Uterus (tissue), 4 donors: Measurements from ENCODE around the gene ITGB4. TPM values are rescaled to one million over a fixed set of nuclear protein-coding genes. Genes with fewer than 3 reads are reported as not detected.

Source experiments
- DNase-seq, 2 donors: peaks; one replicate each; pipeline ENCODE4 v3.0.0-alpha.2; 2019 to 2020
- H3K27ac ChIP-seq, 2 donors: fragments of 200-600 bp; sonication (generic); 1 replicate in 1 of 2; 2 replicates in 1 of 2; pipeline ENCODE4 v1.5.1; 2016 to 2018
- H3K27me3 ChIP-seq, 2 donors: fragments of 200-600 bp; sonication (generic); one replicate each; pipeline ENCODE4 v1.5.1; 2018 to 2019; ENCODE audit warnings: control low read depth in 1 of 2
- H3K36me3 ChIP-seq, 2 donors: fragments of 200-600 bp; sonication (generic); one replicate each; pipeline ENCODE4 v1.5.1; 2019; ENCODE audit warnings: control low read depth in 1 of 2
- H3K4me1 ChIP-seq, 2 donors: fragments of 200-600 bp; sonication (generic); one replicate each; pipeline ENCODE4 v1.5.1; 2018 to 2019; ENCODE audit warnings: control low read depth in 1 of 2
- H3K4me3 ChIP-seq, 2 donors: fragments of 200-600 bp; sonication (generic); 1 replicate in 1 of 2; 2 replicates in 1 of 2; pipeline ENCODE4 v1.5.1; 2018 to 2019; ENCODE audit warnings: mild to moderate bottlenecking in 1 of 2
- H3K9me3 ChIP-seq, 2 donors: fragments of 200-600 bp; sonication (generic); one replicate each; pipeline ENCODE4 v1.5.1; 2019; ENCODE audit warnings: control low read depth in 1 of 2
- POLR2A ChIP-seq, 2 donors: fragments of 450-650 bp; IDR thresholded peaks; one replicate each; pipeline ENCODE4 v1.6.1; 2016; ENCODE audit warnings: antibody characterized with exemption in 2 of 2, mild to moderate bottlenecking in 1 of 2, moderate library complexity in 1 of 2
- intact Hi-C: fragments of 100-400 bp; cut with DNase I; formaldehyde crosslinking; loops from one replicate; pipeline ENCODE4 v1.15.1; 2023; ENCODE audit warnings: low total_unique reads
- total RNA-seq, 4 donors: library from RNA; depleted of rRNA in 3 of 4; stranded (reverse); fragments of >200 nt in 3 of 4; gene quantifications; one replicate each; pipeline versions ENCODE4 v1.1.0 to v1.2.4, GENCODE V29; 2014 to 2023
- TF ChIP-seq, protein P1 (sequence below), 4 experiments: fragments of 200-600 bp in 2 of 4; fragments of 450-650 bp in 2 of 4; sonication (generic) in 2 of 4; IDR thresholded peaks; one replicate each; pipeline ENCODE4 v1.5.1; 2016 to 2019; ENCODE audit warnings: antibody characterized with exemption in 4 of 4, mild to moderate bottlenecking in 2 of 4, moderate library complexity in 1 of 4
- donor health status: DM: yes; HTN: yes; CAD: no.

The ITGB4 gene
- total RNA-seq, 4 donors from 2014 or later = 38.0 to 100 (median 62.3) TPM

DNA sequence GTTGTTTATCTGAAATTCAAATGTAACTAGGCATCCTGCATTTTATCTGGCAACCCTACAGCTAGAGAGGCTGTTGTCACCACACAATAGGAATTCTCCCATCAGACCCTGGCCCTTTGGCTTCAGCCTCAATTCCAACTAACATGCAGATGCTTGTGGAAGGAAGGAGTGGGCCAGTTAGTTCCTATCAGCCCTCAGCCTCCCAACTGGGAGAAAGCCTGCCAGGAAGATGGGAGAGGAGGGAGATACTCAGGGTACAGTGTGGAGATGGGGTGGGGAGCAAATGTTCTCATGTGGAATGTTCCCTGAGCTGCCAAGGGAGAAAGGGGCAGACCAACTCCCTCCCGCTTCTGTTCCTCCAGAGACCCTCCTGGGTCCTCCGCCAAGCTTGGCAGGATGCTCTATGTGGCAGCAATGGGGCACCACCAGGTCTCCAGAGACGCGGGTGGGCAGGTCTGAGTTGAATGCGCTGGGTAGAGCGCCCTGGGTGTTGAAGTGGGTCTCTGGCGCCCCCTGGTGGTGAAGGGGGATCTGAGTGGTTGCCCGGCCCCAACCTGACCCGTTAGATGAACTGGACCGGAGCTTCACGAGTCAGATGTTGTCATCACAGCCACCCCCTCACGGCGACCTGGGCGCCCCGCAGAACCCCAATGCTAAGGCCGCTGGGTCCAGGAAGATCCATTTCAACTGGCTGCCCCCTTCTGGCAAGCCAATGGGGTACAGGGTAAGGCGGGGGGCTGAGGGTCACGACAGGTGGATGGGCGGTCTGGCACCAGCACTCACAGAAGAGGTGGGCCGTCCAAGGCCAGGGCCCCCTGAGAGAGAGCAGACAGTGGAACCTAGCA, 28.5 kb downstream of the ITGB4 start:
- intact Hi-C loops = no loop called here
- Histone ChIP-seq H3K9me3 (no peaks in the 10 kb centered on the region), H3K27ac (no peak overlapping the region), H3K4me1 (peaks cover 0 to 5% of the 10 kb centered on the region in 2 donors), H3K36me3 (no peaks in the 10 kb centered on the region), H3K4me3 (no peak overlapping the region), H3K27me3 (no peaks in the 10 kb centered on the region)
- TF ChIP-seq, protein P1, sequence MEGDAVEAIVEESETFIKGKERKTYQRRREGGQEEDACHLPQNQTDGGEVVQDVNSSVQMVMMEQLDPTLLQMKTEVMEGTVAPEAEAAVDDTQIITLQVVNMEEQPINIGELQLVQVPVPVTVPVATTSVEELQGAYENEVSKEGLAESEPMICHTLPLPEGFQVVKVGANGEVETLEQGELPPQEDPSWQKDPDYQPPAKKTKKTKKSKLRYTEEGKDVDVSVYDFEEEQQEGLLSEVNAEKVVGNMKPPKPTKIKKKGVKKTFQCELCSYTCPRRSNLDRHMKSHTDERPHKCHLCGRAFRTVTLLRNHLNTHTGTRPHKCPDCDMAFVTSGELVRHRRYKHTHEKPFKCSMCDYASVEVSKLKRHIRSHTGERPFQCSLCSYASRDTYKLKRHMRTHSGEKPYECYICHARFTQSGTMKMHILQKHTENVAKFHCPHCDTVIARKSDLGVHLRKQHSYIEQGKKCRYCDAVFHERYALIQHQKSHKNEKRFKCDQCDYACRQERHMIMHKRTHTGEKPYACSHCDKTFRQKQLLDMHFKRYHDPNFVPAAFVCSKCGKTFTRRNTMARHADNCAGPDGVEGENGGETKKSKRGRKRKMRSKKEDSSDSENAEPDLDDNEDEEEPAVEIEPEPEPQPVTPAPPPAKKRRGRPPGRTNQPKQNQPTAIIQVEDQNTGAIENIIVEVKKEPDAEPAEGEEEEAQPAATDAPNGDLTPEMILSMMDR (IDR thresholded peaks at IDR 0.05) = peak; percentile 85 to 97 (median 89)
- peak in 1 of 2 donors; percentile 11 for TF ChIP-seq POLR2A (IDR thresholded peaks at IDR 0.05)
- DNase-seq = peak; percentile 85 to 88

GRCh38 chr17:75750661-75751423, 29.6 kb downstream of the ITGB4 start:
- no peaks in the 10 kb centered on the region for H3K36me3 ChIP-seq
- H3K27ac ChIP-seq = no peak overlapping the region
- TF ChIP-seq, protein P1 (IDR thresholded peaks at IDR 0.05) = no peak
- TF ChIP-seq POLR2A (IDR thresholded peaks at IDR 0.05) = no peak
- H3K9me3 ChIP-seq = no peaks in the 10 kb centered on the region
- H3K4me1 ChIP-seq = peaks cover 0 to 5% of the 10 kb centered on the region in 2 donors
- intact Hi-C loops = no loop called here
- no peaks in the 10 kb centered on the region for H3K27me3 ChIP-seq
- H3K4me3 ChIP-seq = no peak overlapping the region
- DNase-seq = no peak

DNA sequence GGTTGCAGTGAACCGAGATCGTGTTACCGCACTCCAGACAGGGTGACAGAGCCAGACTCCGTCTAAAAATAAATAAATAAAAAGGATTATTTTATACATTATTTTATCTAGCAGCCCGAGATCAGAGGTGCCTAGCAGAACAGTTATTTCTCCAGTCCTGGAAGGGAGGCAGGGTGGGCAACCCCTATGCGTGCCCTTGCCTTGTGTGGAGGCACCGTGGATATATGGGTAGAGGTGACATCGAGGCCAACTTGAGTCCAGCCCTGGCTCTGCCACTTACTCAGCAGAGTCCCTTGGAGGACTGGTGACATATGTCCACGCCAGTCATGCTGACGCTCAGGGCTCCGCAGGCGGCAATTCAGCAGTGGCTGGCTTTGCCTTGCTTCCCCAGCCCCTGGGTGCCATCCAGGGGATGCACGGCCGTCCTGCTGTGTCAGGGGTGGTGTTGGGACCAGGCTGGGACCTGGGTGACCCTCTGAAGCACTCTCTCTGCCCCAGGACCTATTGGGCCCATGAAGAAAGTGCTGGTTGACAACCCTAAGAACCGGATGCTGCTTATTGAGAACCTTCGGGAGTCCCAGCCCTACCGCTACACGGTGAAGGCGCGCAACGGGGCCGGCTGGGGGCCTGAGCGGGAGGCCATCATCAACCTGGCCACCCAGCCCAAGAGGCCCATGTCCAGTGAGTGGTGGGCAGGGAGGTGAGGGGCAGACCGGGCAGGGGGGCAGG, 30.6 kb downstream of the ITGB4 start:
- Histone ChIP-seq H3K4me3 (no peak overlapping the region), H3K9me3 (no peaks in the 10 kb centered on the region), H3K36me3 (no peaks in the 10 kb centered on the region), H3K4me1 (peaks cover 0 to 5% of the 10 kb centered on the region in 2 donors), H3K27ac (no peak overlapping the region), H3K27me3 (no peaks in the 10 kb centered on the region)
- intact Hi-C loops = no loop called here
- TF ChIP-seq POLR2A (IDR thresholded peaks at IDR 0.05) = no peak
- TF ChIP-seq, protein P1 (IDR thresholded peaks at IDR 0.05) = no peak
- no peak for DNase-seq

GRCh38 chr17:75752405-75752709, 31.1 kb downstream of the ITGB4 start:
- intact Hi-C loops = no loop called here
- Histone ChIP-seq H3K36me3 (no peaks in the 10 kb centered on the region), H3K4me1 (peaks cover 0 to 5% of the 10 kb centered on the region in 2 donors), H3K27ac (no peak overlapping the region), H3K27me3 (no peaks in the 10 kb centered on the region), H3K4me3 (no peak overlapping the region), H3K9me3 (no peaks in the 10 kb centered on the region)
- TF ChIP-seq, protein P1 (IDR thresholded peaks at IDR 0.05) = no peak
- no peak for TF ChIP-seq POLR2A (IDR thresholded peaks at IDR 0.05)
- no peak for DNase-seq
